Activated CD4-positive, alpha-beta T cell treated with anti-CD3 and anti-CD28 coated beads for 1 hour (primary cell): ENCODE measurements around the gene LMOD1.
"Not testable (repeated sequence)": the region's sequence is repeated elsewhere in the genome, so short reads cannot be mapped to it uniquely, and the experiment has no call there.

Experiments
- DNase-seq: peaks from one replicate; pipeline ENCODE4 v3.0.0-alpha.2; 2020

The LMOD1 gene

DNA sequence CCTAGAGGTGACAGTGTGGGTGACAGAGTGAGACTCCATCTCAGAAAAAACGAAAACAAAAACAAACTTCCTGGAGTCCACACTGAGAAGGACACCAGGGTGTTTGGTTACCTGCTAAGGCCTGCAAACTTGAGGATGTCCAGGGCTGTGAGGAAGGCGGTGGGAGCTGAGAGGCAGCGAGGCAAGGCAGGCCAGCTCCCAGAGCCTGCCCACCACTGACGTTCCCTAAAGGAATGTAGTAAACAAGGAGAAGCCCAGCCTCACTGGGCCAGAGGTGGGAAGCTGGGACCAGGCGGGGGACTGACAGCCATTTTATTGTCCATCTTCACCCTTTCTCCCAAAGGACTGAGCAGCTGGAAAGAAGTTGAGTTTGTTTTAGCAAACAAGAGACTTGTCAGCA lies 33.5 kb downstream of the LMOD1 start:
- DNase-seq = no peak

DNA sequence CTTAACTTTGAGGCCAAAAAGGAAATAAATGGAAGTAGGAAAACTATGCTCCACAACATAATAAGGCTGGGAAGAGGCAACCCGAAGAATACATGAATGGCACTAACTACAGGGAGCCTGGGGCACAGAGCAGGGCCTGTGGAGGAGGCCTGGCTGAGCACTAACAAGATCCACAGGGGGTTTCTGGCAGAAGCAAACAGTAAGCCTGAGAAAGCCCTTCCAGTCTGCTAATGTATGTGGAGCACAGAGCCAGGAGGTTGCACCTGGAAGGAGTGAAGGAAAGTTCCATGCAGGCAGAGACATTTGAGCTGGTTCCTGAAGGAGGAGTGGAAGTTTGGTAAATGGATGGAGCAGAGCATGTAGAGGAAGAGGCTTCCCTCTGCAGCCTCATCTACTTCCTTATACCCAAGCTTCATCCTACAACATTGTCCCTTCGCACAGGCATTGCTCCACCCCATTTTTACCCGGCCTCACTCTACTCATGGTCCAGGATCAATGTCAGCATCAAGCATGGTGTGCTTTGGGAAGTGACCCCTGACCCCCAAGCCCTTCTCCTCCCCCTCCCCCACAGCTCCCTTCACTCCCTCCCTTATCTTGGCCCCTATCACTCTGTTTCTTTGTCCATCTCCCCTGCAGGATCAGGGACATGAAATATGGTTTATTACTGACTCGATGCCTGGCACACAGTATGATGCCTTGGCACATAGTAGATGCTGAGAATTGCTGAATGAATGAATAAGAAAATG lies 34.3 kb downstream of the LMOD1 start:
- no peak for DNase-seq

DNA sequence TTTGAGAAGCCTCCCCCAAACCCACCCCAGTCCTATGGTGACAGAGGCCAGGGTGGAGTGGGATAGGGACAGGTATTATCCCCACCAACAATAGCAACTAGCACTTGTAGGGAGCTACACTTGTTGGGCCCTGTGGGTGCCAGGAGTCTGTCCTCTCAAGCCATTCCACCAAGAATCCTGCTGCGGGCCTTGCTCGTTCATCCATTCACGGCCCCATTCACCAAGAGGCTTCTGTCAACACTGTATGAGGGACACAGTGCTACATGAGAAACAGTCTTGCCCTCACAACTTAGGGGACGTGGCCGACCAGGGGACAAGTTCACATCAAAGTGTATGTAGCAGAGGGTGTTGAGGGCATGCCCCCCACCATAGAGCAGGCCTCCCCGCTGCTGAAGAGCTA lies 38.7 kb downstream of the LMOD1 start:
- no peak for DNase-seq

DNA sequence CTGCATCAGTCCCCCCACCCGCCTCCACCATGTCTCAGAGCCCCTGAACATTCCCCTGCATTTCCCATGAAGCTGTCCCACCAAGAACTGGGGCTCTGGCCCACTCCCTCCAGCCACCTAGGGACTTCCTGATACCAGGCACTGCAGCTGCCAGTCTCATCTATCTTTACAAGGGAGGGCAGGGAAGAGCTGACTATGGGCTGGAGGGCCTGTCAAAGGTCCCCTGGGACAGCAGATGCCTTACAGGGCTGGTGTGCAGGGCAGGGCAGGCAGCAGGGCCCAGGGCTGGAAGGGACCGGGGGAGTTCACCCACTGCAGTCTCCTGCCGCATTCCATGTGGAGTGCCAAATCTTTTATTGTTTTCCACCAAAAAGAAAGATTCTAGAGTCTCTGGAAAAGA lies 40.0 kb downstream of the LMOD1 start:
- DNase-seq = no peak

DNA sequence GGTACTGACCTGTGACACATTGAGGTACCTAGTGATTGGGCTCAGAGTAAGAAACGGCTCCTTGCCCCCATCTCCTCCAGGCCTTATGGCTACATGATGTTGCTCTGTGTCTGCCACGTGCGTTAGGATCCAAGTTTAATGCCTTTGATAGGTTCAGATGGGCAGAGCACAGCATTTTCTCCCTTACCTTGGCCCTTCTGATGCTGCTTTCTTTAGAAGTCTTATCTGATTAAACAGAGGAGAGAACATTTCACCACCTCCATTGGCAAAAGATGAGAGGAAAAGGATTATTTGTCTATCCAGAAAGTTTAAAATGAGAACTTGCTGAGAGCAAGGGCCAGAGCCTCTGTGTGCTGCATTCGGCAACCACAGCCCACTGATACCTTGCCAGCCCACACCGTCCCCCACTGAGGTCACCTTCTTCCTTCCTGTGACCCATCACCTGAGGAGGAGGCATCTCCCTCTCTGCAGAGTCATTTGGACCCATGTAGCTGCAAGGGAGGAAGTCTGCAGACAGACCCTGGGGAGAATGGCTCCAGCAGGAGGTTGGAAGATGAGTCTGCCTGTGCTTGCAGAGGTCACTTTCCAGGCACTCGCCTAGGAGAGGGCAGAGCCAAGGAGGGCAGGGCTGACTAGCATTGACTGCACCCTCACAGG lies 41.0 kb downstream of the LMOD1 start:
- DNase-seq = no peak

DNA sequence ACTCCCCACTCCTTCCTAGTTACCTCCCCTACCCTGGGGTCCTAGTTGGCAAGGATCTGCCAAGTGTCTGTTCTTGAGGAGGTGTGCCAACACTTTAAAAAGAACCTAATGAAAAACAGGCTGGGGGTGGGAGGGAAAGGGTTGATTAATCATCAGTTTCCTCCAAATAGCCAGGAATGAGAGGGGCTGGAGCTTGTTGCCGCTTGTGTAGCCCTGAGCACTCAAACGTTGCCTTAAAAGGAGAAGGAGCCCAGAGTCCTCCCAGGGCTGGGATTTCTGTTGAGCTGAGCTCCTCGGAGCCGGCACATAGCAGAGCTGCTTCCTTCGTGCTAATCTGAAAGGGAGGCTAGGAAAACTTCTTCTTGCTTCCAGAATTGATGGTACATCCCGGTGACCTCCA lies 41.8 kb downstream of the LMOD1 start:
- no peak for DNase-seq

DNA sequence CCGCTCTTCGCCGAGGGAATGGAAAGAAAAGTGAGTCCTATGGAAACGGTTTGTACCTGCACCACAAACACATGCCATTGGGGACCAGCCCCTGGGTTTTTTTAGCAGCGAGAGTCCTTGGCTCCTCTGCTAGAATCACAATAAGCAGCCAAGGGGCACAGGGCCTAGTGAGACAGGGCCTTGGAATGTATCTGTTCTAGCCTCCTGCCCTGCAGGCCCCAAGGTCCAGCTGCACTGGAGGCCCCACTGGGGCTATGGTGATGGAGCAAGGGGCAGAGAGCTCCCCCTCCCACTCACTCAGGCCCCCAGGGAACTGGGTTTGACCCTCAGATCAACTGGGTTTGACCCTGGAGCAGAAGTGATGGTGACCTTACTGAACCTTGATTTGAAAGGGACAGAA lies 43.2 kb downstream of the LMOD1 start:
- DNase-seq = no peak

DNA sequence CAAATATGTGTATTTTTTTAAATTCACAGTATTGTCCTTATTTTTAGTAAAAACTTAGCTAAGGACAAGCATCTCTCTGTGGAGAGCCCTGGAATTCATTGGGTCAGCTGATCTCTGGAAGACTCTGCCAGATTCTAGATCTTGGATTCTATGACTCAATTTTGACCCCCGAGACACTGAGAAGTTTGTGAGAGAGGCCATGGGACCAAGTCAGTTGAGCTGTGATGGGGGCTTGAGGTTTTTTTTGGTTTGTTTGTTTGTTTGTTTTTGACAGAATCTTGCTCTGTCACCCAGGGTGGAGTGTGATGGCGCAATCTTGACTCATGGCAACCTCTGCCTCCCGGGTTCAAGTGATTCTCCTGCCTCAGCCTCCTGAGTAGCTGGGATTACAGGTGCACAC lies 44.1 kb downstream of the LMOD1 start:
- no peak for DNase-seq

DNA sequence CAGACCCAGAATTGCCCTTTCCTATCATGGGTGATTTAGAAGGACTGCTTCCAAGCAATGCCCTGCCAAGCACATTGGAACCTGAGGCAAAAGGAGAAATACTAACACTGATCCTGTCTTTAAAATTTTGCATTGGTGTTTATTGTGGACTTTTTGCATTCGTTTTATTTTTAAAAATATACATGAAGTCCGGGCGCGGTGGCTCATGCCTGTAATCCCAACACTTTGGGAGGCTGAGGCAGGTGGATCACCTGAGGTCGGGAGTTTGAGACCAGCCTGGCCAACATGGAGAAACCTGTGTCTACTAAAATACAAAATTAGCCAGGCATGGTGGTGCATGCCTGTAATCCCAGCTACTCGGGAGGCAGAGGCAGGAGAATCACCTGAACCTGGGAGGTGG lies 45.3 kb downstream of the LMOD1 start:
- DNase-seq = not testable (repeated sequence)

DNA sequence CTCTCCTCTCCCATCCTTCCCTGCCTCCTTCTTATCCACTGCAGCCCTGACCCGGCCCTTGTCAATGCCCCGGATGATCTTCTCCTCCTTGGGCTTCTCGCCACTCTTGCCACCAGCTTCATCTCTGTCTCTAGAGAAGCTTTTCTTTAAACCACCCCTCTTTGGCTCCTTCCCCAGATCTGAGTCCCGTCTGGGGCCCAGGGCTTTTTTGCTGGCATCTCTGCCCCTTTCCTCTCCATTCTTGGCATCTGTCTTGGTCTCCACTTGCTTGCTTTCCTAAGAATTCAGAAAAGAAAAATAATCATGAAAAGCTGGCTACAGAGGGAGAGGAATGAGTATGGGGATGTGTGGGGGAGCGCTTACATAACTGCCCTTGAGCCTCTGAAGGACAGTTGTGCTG lies 45.9 kb downstream of the LMOD1 start:
- no peak for DNase-seq

DNA sequence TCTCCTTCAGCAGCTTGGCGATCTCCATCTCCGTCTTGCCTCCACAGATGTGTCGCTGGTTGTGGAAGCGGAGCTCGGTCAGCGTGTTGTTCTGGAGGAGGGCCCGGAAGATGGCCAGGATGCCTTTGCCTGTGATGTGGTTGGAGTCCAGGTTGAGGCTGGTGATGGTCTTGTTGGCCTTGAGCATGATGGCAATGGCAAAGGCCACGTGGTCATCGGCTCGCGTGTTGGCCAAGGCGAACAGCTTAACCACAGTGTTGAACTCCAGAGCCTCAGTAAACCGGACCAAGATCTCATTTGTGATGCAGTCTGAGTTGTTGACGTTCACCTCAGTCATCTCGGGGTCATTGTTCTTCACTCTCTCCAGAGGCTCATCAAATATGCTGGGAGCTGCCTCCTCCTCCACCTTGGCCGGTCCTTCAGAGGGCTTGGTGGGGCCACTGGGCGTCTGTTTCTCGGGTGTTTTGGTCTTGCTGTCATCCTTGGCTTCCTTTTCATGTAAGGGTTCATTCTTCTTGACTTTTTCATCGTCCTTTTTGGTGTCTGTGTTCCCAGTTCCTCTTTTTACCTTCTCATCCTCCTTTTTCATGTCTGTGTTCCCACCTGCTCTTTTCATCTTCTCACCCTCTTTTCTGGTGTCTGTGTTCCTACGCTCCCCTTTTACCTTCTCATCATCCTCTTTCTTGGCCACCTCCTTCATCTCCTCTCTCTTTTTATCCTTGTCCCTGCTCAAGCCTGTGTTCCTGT lies 46.5 kb downstream of the LMOD1 start:
- DNase-seq = no peak

DNA sequence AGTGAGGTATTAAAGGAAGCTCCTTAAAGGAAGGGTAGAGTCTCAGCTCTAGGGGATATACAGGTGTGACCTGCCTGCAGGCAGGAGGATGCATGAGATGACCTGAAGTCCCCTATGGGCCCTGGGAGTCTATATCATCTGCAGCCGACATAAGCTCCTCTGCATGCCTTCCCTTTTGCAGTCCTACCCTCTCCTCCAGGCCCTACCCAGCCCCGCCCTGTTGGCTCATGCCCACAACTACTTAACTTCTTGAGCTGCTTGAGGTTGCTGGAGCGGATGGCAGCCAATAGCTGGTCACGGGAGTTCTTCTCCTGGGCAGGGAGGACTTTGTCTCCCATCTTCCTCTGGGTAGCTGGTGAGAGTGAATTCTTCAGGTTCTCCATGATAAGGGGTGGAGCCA lies 47.4 kb downstream of the LMOD1 start:
- no peak for DNase-seq

DNA sequence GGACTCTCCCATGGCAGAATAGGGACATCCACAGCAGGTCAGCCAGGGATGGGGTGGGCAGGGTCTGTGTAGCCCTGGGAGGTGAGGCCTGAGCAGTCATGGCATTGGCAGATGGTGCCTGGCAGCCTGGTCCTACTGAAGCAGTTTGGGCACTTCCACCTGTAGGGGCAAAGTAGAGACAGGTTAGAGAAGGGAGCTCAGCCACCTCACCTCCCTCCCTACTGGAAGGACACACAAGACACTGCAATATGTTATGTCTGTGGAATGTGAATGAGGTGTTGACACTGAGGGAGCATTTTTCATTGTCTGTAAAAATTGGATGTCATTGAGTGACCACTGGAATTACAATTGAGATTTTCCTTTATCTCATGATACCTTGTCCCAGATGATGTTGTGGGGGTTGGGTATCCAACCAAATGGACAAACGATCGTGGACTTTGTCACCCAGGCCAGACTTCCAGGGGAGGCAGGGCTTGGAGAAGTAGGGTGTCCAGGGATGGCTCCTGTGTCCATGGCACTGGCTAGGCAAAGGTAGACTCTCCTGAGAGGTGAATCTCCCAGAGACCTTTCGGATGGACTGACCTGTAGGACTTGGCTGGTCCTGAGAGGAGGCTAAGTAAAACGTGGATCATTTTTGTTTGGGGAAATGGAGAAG lies 48.0 kb downstream of the LMOD1 start:
- DNase-seq = no peak

DNA sequence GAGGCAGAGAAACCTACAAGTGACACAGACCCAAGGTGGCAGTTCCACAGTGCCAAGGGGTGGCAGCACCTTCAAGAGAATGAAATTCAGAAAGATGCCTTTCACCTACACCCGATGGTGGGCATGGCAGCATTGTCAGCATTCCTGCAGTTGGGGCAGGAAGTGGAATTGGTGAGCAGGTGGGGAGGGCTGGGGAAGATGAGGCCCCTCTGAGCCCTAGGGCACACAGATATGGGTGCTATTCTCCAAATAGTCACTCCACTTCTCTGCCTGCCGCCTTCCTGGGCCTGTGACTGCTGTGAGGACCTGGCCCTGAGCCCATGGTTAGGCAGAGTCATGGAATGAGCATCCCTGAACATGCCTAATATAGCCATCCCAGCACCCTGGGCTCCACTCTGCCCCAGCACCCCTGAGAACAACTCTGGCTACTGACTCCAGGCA lies 49.4 kb downstream of the LMOD1 start:
- no peak for DNase-seq

DNA sequence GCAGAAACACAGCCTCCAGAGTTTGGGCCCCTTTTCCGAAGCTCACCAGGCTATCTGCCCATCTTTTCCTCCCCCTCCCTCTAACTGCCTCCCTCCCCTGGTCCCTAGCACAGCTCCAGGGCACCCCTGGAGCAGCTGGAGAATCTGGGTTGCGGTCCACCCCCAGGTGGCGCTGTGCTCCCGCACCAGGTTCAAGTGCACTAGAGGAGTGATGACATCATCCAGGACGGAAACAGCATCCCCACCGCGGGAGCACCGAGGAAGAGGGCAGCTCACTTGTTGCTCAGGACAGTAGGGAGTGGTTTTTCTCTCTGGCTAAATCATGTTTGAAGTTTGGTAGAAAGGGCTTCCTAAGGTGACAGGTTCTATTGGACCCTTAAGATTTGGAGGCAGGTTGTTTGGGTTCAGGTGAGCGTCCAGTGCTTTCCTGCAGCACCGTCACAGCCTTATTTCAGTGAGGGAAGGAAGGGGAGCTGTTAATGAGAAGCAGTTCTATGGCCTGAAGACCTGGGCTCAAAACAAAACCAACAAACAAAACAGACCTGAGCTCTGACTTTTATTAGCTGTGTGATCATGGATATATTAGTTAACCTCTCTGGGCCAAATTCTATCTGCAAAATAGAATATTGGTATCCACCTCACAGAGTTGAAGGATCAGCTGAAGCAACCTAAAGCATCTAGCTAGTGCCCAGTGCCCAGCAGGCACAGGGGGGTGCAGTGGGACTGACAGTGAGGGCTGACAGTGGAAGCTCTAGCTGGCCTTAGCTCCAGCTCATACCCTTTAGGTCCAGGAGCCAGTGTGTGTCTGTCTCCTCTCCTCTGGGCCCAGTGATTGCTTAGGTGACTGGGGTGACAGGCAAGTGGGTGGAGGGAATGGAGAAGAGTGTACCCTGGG lies 50.2 kb downstream of the LMOD1 start:
- peak; percentile 69 for DNase-seq

DNA sequence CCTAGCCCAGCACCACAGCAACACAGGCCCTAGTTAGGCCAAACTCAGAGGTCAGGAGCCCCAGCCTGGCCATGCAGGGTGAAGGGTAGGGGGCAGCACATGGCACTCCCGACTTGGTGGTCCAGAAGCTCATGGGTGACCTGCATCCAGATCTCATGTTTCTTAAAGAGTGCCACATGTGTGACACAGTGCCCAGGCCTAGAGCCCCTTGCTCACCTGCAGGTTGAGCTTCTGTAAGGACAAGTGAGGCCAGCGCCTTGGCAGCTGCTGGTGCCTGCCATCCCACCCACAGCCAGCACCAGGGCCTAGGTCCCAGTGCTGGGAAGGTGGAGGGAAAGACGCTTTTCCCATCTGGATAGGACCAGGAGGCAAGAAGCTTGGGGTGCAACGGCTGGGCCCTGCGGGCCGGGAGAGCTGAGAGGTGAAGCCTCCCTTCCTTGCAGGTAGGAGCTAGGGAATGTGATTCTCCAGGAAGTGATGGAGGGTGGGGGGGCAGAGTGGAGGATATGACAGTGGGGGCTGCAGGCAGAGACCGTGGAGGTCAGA lies 51.2 kb downstream of the LMOD1 start:
- DNase-seq = no peak

DNA sequence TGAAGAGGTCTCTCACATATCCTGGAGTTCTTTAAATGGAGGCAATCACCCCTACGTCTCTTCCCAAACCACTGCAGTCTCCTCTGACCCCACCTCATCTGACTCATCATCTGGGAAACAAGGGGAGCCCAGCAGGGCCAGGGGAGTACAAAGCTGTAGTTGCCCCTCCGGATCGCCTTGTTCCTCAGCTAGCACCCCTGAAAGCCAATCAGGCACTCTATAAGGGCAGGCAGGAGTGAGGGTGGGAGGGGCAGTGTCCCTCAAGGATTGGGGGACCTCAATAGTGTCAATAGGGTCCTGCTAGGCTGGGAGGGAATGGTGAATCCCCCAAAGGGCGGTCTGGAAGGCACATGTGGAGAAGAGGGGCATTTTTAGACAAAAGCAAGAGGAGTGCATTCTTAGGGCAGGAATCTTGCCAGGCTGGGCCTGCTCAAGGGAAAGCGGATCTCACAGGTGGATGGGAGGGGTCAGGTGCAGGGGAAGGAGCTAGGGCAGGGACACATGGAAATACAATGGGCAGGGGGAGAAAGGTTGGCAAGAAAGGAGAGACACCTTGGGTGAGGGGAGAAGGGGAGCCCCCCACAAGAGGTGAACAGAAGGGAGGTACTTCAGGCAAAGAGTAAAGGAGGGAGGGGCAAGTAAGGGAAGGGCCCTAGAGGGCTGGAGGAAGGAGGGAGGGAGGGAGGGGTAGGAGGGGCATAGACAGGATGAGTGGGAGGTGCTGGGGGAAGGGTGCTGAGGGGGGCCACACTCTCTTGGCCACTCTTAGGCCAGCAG lies 51.8 kb downstream of the LMOD1 start:
- no peak for DNase-seq

DNA sequence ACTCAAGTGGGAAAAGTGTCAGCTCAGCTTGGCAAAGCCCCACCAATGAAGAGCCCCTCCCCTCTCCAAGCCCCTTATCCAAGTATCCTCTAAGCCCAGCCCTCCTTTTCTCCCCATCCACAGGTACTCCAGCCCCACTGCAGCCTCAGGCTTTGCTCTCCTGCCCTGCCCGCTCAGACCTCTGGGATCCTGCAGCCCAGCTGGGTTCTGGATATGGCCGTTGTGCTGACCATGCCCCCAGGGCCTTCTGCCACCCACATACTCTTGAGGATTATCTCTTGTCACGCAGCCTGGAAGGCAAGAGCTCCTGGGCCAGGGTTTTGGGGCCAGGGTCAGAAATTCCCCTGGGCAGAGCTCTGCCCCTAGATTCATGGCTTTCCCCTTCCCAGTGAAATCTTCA lies 52.9 kb downstream of the LMOD1 start:
- no peak for DNase-seq

DNA sequence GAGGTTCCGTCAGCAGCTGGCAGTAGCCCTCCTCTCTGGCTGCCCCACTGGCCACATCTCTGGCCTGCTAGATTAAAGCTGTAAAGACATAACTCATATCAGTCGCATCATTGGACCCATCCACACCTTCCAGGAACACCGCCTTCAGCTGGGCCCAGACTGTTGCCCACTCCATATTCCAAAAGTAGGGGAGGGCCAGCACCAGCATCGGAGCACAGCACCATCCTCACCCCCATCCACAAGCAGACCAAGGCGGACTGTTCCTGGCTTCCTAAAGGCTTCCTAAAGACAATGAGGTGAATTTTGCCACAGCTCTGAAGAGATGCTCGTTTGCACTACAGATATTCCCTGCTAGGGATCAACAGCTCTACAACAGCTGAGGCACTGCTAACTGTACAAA lies 54.1 kb downstream of the LMOD1 start:
- DNase-seq = no peak

DNA sequence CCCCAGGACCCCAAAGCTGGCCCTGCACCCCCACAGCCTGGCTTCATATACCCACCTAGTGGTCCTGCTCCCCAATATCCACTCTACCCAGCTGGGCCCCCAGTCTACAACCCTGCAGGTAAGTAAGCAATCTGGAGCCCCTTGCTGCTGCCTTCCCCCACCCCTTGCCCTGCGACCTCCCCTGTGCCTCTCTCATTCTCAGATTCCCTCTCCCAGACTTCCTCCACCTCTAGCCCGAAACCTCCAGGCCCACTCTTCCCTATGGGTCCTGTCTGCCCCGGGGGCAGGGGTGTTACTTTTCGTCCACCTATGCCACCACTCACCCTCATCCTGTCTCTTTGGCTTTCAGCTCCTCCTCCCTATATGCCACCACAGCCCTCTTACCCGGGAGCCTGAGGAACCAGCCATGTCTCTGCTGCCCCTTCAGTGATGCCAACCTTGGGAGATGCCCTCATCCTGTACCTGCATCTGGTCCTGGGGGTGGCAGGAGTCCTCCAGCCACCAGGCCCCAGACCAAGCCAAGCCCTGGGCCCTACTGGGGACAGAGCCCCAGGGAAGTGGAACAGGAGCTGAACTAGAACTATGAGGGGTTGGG lies 54.8 kb downstream of the LMOD1 start:
- DNase-seq = no peak
